ENCODE data around the gene SORBS1. TPM values are rescaled to one million over a fixed set of nuclear protein-coding genes. Genes with fewer than 3 reads are reported as not detected.

The SORBS1 gene
- total and polyA plus RNA-seq, 8 donors = 11.4 to 25.6 (median 16.8) TPM

DNA sequence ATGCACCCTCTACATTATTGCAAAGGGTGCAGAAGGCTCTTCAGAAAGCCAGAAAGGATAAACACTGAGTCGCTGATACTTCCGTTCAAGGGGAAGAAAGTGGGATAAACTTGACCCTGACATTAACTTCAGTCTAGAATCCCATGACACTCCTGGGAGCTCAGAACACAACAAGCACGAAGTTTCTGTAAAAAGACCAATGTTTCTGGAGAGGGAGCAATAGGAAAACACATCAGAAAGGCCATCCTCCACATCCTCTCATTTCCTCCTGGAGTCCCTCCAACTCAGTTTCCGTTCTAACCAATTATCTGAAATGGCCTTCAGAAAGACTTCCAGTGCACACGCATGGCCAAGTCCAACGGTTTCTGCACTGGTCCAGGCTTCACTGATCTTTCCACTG is 113.5 kb downstream of the SORBS1 start:
- ATAC-seq (no peak), DNase-seq (no peak), FAIRE-seq (no peak)
- intact Hi-C loops (cut with DNase I) = no loop called here
- 43 to 45% methylated on average over 6 of the region's 6 CpGs for WGBS, 2 donors
- H3K36me3 ChIP-seq = no peaks in the 10 kb centered on the region
- TF ChIP-seq, protein P1, sequence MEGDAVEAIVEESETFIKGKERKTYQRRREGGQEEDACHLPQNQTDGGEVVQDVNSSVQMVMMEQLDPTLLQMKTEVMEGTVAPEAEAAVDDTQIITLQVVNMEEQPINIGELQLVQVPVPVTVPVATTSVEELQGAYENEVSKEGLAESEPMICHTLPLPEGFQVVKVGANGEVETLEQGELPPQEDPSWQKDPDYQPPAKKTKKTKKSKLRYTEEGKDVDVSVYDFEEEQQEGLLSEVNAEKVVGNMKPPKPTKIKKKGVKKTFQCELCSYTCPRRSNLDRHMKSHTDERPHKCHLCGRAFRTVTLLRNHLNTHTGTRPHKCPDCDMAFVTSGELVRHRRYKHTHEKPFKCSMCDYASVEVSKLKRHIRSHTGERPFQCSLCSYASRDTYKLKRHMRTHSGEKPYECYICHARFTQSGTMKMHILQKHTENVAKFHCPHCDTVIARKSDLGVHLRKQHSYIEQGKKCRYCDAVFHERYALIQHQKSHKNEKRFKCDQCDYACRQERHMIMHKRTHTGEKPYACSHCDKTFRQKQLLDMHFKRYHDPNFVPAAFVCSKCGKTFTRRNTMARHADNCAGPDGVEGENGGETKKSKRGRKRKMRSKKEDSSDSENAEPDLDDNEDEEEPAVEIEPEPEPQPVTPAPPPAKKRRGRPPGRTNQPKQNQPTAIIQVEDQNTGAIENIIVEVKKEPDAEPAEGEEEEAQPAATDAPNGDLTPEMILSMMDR (IDR thresholded peaks at IDR 0.05) = no peak
- H3K27me3 ChIP-seq = no peaks in the 10 kb centered on the region
- no peak overlapping the region for H3K4me3 ChIP-seq
- H3K27ac ChIP-seq = no peak overlapping the region
- no peaks in the 10 kb centered on the region for H3K9me3 ChIP-seq
- peaks cover 13 to 16% (median 13%) of the 10 kb centered on the region in 3 donors for H3K4me1 ChIP-seq

DNA sequence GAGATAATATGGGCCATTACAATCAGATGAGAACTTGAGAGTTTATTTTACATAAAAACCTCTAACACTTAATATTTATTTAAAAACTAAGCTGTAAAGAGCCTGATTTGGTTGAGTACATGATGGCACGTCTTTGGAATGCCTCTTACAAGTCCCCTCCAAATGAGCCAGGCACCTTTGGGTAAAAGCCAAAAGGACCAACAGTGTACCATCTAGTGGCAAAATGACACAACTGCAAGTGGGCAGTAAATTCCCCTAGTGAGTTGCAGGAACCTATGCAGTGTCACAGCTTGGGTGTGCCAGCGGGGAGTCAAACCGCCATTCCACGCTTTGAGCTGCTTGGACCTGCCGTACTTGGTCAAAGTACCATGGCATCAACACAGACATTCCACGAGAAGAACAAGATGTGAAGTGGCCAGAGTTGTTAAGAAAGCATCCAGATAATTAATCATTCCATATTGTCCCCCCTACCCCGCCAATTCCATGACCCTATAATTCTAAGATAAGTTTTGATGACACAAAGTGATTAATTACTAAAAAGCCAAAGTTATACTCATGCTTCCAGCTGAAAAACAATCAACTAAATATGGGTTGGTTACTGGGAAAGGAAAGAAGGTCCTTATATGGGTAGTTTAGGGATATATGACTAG is 115.2 kb downstream of the SORBS1 start:
- no peaks in the 10 kb centered on the region for H3K36me3 ChIP-seq
- H3K4me1 ChIP-seq = peaks cover 13 to 24% (median 13%) of the 10 kb centered on the region in 3 donors
- WGBS, 2 donors = 31 to 41% methylated on average over 7 of the region's 7 CpGs
- FAIRE-seq (no peak), DNase-seq (peak in 4 of 6 donors; percentile 31 to 61 (median 52)), ATAC-seq (peak; percentile 70 to 89 (median 80))
- TF ChIP-seq, protein P1 (IDR thresholded peaks at IDR 0.05) = peak; percentile 56 to 78 (median 70)
- H3K27ac ChIP-seq = peak overlapping the region in 2 of 4 donors; percentile 10 to 63
- intact Hi-C loops (cut with DNase I) = no loop called here
- no peak overlapping the region for H3K4me3 ChIP-seq
- H3K9me3 ChIP-seq = no peaks in the 10 kb centered on the region
- H3K27me3 ChIP-seq = no peaks in the 10 kb centered on the region

DNA sequence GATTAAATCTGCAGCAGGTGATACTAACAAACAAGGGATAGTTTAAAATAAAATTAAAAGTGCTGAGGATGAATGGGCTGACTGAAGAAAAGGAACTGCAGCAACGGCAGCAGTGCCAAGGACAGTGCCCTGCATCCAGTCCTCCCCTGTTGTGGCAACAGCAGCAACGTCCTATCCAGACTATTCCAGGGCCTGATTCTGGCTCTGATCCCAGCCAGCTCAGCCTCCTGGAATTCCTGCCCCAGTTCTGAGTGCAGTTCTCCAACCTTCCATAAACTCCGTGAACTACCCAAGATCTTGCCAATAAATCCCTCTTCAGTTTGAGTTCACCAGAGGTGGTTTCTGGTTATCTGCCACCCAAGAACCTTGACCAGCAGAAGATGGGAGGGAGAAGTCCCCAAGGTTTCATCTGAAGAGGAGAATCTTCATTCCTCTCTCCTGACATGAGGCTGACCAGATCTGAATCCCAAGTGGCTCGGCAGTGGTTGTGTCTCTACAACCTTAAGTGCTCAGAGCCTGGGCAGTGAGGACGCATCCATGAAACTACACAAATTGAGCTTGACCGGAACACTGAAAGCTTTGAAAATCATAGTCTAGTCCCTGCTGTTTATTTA is 115.8 kb downstream of the SORBS1 start:
- no peaks in the 10 kb centered on the region for H3K36me3 ChIP-seq
- peak in 4 of 6 donors; percentile 44 to 77 (median 70) for DNase-seq
- H3K27me3 ChIP-seq = no peaks in the 10 kb centered on the region
- FAIRE-seq = no peak
- no peak overlapping the region for H3K4me3 ChIP-seq
- peak overlapping the region in 2 of 4 donors; percentile 10 to 63 for H3K27ac ChIP-seq
- intact Hi-C loops (cut with DNase I) = no loop called here
- 27 to 30% methylated on average over 6 of the region's 6 CpGs for WGBS, 2 donors
- ATAC-seq = peak; percentile 79 to 87 (median 84)
- peaks cover 18 to 30% (median 20%) of the 10 kb centered on the region in 3 donors for H3K4me1 ChIP-seq
- no peaks in the 10 kb centered on the region for H3K9me3 ChIP-seq
- TF ChIP-seq, protein P1 (IDR thresholded peaks at IDR 0.05) = no peak

DNA sequence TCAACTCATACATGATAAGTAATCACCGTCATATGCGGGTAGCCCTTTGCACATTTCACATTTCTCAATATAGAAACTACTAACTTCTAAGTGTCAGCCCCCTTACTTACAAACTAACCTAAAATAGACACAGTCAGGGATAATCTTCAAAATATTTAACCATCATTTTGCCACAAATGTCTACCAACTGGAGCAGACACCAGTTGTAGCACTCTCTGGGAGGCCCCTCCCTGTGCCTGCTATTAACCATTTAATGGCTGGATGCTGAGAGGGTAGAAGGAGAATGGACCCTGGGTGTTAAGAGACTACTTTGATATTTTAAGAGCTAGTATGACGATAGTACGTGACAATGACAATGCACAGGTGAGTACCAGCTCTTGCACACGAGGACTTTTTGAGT is 116.4 kb downstream of the SORBS1 start:
- FAIRE-seq (no peak), DNase-seq (no peak), ATAC-seq (no peak)
- peaks cover 18 to 34% (median 22%) of the 10 kb centered on the region in 3 donors for H3K4me1 ChIP-seq
- intact Hi-C loops (cut with DNase I) = no loop called here
- TF ChIP-seq, protein P1 (IDR thresholded peaks at IDR 0.05) = no peak
- peak overlapping the region in 1 of 4 donors; percentile 10 for H3K27ac ChIP-seq
- no peak overlapping the region for H3K4me3 ChIP-seq
- H3K9me3 ChIP-seq = no peaks in the 10 kb centered on the region
- no peaks in the 10 kb centered on the region for H3K27me3 ChIP-seq
- WGBS, 2 donors = 77 to 78% methylated on average over 5 of the region's 5 CpGs
- H3K36me3 ChIP-seq = no peaks in the 10 kb centered on the region

DNA sequence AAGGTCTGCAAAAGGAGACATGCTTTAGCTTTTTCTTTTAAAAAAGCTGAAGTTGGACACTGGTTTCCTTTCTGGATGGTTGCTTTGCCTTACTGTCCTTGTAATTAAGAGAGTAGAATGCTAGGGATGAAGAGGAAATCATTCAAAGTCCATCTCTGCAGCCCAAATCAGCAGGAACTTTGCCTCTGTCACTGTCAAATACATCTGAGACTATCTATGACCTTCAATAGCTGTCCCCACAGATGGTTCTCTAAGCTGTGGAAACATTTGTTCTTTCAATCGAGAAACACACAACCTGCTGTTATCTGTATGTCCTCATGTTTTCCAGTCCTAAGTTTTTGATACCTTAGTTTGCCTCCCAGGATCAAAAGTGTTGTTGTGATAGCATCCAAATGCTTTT is 117.5 kb downstream of the SORBS1 start:
- FAIRE-seq (no peak), DNase-seq (no peak), ATAC-seq (no peak)
- intact Hi-C loops (cut with DNase I) = no loop called here
- H3K9me3 ChIP-seq = no peaks in the 10 kb centered on the region
- no peaks in the 10 kb centered on the region for H3K36me3 ChIP-seq
- H3K4me1 ChIP-seq = peaks cover 18 to 34% (median 22%) of the 10 kb centered on the region in 3 donors
- no peak overlapping the region for H3K4me3 ChIP-seq
- no peak overlapping the region for H3K27ac ChIP-seq
- TF ChIP-seq, protein P1 (IDR thresholded peaks at IDR 0.05) = no peak
- no peaks in the 10 kb centered on the region for H3K27me3 ChIP-seq
- 43 to 44% methylated on average over 1 of the region's 1 CpG for WGBS, 2 donors

Measured in pancreas (tissue), 10 donors.